ENCODE results near the gene PCDHGA5. TPM values are rescaled to one million over a fixed set of nuclear protein-coding genes. Genes with fewer than 3 reads are reported as not detected.

The PCDHGA5 gene
- 0.13 to 0.17 TPM (median 0.16 TPM) in 5 replicates for total RNA-seq (2022; extraction: Qiagen RNA extraction)

GRCh38 chr5:141363952-141364660 is at the start of gene PCDHGA5:
Gene PCDHGA5 (plus strand): TSS chr5:141364162. CDS start chr5:141364331, 169 bp downstream.

GRCh38 chr5:141320225-141321169 is 43.5 kb upstream of the PCDHGA5 start, which contains the start of gene TAF7:
Gene TAF7 (minus strand): TSS chr5:141320784. CDS start chr5:141320044, 740 bp downstream.

GRCh38 chr5:141330299-141331080 is 33.5 kb upstream of the PCDHGA5 start, which contains the start of gene PCDHGA1:
Gene PCDHGA1 (plus strand): TSS chr5:141330514.

GRCh38 chr5:141338538-141339306 is 25.2 kb upstream of the PCDHGA5 start, which contains the start of gene PCDHGA2:
Gene PCDHGA2 (plus strand): TSS chr5:141338760.

GRCh38 chr5:141343242-141343952 is 20.6 kb upstream of the PCDHGA5 start, which contains the start of gene PCDHGA3:
Gene PCDHGA3 (plus strand): TSS chr5:141343829. CDS start chr5:141344034, 205 bp downstream.

GRCh38 chr5:141349917-141350619 is 13.9 kb upstream of the PCDHGA5 start, which contains the start of gene PCDHGB1:
Gene PCDHGB1 (plus strand): TSS chr5:141350099. CDS start chr5:141350261, 162 bp downstream.

GRCh38 chr5:141354900-141355469 is 9.0 kb upstream of the PCDHGA5 start, which contains the start of gene PCDHGA4:
Gene PCDHGA4 (plus strand): TSS chr5:141355021. CDS start chr5:141355108, 87 bp downstream.

GRCh38 chr5:141359790-141360426 is 4.1 kb upstream of the PCDHGA5 start, which contains the start of gene PCDHGB2:
Gene PCDHGB2 (plus strand): TSS chr5:141359994. CDS start chr5:141360136, 142 bp downstream.

GRCh38 chr5:141369994-141370848 is 6.3 kb downstream of the PCDHGA5 start, which contains the start of gene PCDHGB3:
Gene PCDHGB3 (plus strand): TSS chr5:141370242. CDS start chr5:141370395, 153 bp downstream.

GRCh38 chr5:141373673-141374317 is 9.8 kb downstream of the PCDHGA5 start, which contains the start of gene PCDHGA6:
Gene PCDHGA6 (plus strand): TSS chr5:141373891. CDS start chr5:141374084, 193 bp downstream.

GRCh38 chr5:141382469-141383294 is 18.7 kb downstream of the PCDHGA5 start, which contains the start of gene PCDHGA7:
Gene PCDHGA7 (plus strand): TSS chr5:141382742. CDS start chr5:141382900, 158 bp downstream.

GRCh38 chr5:141387557-141388311 is 23.8 kb downstream of the PCDHGA5 start, which contains the start of gene PCDHGB4:
Gene PCDHGB4 (plus strand): TSS chr5:141387698. CDS start chr5:141387885, 187 bp downstream.

GRCh38 chr5:141392429-141393198 is 28.7 kb downstream of the PCDHGA5 start, which contains the start of gene PCDHGA8:
Gene PCDHGA8 (plus strand): TSS chr5:141392633. CDS start chr5:141392814, 181 bp downstream.

Measured in A549 treated with AZD2906 at 1 μM for 4 hours (cell line).